ENCODE measurements around the gene COL8A2.

COL8A2 gene

DNA sequence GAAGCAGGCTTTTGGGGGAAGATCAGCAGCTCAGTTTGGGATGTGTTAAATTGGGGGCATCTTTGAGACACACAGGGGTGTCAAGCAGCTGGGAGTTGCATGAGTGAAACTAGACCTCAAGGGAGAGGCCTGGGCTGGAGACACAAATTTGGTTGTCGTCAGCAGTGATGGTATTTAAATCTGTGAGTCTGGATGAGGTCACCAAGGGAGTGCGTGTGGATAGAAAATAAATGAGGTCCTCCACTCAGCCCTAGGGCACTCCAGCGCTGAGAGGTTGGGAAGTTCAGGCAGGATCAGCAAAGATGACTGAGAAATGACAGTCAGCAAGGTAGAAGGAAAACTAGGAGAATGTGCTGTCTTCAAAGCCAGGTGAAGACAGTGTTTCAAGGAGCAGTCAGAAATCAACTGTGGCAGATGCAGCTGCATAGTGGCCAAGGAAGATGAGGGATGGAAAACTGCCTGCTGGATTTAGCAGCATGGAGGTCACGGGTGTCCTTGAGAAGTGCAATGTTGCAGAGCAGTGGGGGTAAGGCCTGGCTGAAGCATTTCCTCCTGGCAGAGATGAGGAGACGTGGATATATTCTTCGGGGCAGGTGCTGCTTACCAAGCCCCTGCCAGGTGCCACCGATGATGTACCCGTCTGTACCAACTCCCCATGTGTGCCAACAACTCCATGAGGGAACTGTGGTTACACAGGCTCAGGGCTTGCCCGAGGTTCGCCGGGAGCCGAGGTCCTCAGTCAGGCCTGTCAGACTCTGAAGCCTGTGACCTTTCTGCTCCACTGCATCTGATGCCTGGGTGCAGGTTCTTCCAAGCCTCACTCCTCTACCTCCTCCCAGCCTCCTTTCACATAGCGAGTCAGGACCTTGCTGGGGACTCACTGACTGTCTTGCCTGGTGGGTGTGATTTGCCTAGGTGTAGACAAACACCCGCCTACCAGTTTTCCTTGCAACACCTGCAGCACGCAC lies 42.2 kb upstream of the COL8A2 start:
- Histone ChIP-seq H2AFZ (ENCODE audit: low read length) (no peak overlapping the region), H3K4me3 (ENCODE audit: low read length, poor library complexity, severe bottlenecking) (no peak overlapping the region), H3K9ac (ENCODE audit: low read depth, low read length, poor library complexity, severe bottlenecking) (no peak overlapping the region), H3K36me3 (ENCODE audit: insufficient read depth, low read length) (peaks cover 24% of the 10 kb centered on the region; the same call in 1 of the 2 replicates), H3K79me2 (ENCODE audit: insufficient read depth, low read length) (peaks cover 81% of the 10 kb centered on the region), H3K27me3 (ENCODE audit: insufficient read depth, low read length, poor library complexity, severe bottlenecking) (no peaks in the 10 kb centered on the region), H3K9me2 (replicated peaks; ENCODE audit: low read depth, low read length) (no peaks in the 10 kb centered on the region), H3K9me3 (ENCODE audit: insufficient read depth, low read depth, low read length) (no peaks in the 10 kb centered on the region), H3K4me2 (ENCODE audit: low read depth, low read length, poor library complexity, severe bottlenecking) (no peak overlapping the region), H3F3A (ENCODE audit: low read depth) (no peaks in the 10 kb centered on the region), H4K20me1 (ENCODE audit: insufficient read depth, low read length, poor library complexity, severe bottlenecking) (peaks cover 42% of the 10 kb centered on the region), H3K4me1 (ENCODE audit: insufficient read depth, low read length, poor library complexity, severe bottlenecking) (peaks cover under 1% of the 10 kb centered on the region)
- TF ChIP-seq, protein P1, sequence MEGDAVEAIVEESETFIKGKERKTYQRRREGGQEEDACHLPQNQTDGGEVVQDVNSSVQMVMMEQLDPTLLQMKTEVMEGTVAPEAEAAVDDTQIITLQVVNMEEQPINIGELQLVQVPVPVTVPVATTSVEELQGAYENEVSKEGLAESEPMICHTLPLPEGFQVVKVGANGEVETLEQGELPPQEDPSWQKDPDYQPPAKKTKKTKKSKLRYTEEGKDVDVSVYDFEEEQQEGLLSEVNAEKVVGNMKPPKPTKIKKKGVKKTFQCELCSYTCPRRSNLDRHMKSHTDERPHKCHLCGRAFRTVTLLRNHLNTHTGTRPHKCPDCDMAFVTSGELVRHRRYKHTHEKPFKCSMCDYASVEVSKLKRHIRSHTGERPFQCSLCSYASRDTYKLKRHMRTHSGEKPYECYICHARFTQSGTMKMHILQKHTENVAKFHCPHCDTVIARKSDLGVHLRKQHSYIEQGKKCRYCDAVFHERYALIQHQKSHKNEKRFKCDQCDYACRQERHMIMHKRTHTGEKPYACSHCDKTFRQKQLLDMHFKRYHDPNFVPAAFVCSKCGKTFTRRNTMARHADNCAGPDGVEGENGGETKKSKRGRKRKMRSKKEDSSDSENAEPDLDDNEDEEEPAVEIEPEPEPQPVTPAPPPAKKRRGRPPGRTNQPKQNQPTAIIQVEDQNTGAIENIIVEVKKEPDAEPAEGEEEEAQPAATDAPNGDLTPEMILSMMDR (conservative IDR thresholded peaks at IDR 0.05; ENCODE audit: low read length), result no peak
- TF ChIP-seq EZH2phosphoT487 (IDR thresholded peaks at IDR 0.05; ENCODE audit: borderline replicate concordance), result no peak

DNA sequence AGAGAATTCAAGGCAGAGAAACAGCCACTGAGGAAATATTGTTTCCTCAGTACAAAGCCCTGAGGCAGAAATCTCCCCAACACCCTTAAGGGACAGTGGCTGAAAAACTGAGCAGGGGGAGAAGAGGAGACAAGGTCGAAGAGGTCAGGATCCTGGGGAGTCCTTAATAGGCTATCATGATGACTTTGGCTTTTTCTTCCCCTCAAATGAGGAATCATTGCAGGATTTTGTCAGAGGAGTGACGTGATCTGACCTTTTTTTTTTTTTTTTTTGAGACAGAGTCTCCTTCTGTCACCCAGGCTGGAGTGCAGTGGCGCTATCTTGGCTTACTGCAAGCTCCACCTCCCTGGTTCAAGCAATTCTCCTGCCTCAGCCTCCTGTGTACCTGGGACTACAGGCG lies 41.1 kb upstream of the COL8A2 start:
- no peak overlapping the region for H3K9ac ChIP-seq (ENCODE audit: low read depth, low read length, poor library complexity, severe bottlenecking)
- peaks cover 92% of the 10 kb centered on the region for H3K79me2 ChIP-seq (ENCODE audit: insufficient read depth, low read length)
- H3K27me3 ChIP-seq (ENCODE audit: insufficient read depth, low read length, poor library complexity, severe bottlenecking), result no peaks in the 10 kb centered on the region

DNA sequence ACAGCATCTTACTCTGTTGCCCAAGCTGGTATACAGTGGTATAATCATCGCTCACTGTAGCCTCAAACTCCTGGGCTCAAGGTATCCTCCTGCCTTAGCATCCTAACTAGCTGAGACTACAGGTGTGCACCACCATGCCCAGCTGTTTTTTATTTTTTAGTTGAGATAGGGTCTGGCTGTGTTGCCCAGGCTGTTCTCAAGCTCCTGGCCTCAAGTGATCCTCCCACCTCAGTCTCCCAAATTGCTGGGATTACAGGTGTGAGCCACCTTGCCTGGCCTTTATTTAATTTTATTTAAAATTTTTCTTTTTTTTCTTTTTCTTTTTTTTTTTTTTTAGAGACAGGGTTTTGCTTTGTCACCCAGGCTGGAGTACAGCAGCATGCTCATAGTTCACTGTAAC lies 40.1 kb upstream of the COL8A2 start:
- Histone ChIP-seq H3K36me3 (ENCODE audit: insufficient read depth, low read length) (peaks cover 6% of the 10 kb centered on the region; the same call in 1 of the 2 replicates), H3K27me3 (ENCODE audit: insufficient read depth, low read length, poor library complexity, severe bottlenecking) (no peaks in the 10 kb centered on the region), H3K79me2 (ENCODE audit: insufficient read depth, low read length) (peaks cover 93% of the 10 kb centered on the region), H3K4me2 (ENCODE audit: low read depth, low read length, poor library complexity, severe bottlenecking) (no peak overlapping the region), H3K9me3 (ENCODE audit: insufficient read depth, low read depth, low read length) (no peaks in the 10 kb centered on the region), H3F3A (ENCODE audit: low read depth) (no peaks in the 10 kb centered on the region), H3K4me3 (ENCODE audit: low read length, poor library complexity, severe bottlenecking) (no peak overlapping the region), H3K9me2 (replicated peaks; ENCODE audit: low read depth, low read length) (no peaks in the 10 kb centered on the region), H2AFZ (ENCODE audit: low read length) (no peak overlapping the region), H3K4me1 (ENCODE audit: insufficient read depth, low read length, poor library complexity, severe bottlenecking) (peaks cover 17% of the 10 kb centered on the region), H3K9ac (ENCODE audit: low read depth, low read length, poor library complexity, severe bottlenecking) (no peak overlapping the region), H4K20me1 (ENCODE audit: insufficient read depth, low read length, poor library complexity, severe bottlenecking) (peaks cover 54% of the 10 kb centered on the region)
- TF ChIP-seq EZH2phosphoT487 (IDR thresholded peaks at IDR 0.05; ENCODE audit: borderline replicate concordance), result no peak
- TF ChIP-seq, protein P1 (conservative IDR thresholded peaks at IDR 0.05; ENCODE audit: low read length), result no peak

More for the DNA sequence above, 41.1 kb upstream of the COL8A2 start:
- Histone ChIP-seq H2AFZ (ENCODE audit: low read length) (no peak overlapping the region), H3K4me2 (ENCODE audit: low read depth, low read length, poor library complexity, severe bottlenecking) (no peak overlapping the region), H4K20me1 (ENCODE audit: insufficient read depth, low read length, poor library complexity, severe bottlenecking) (peaks cover 53% of the 10 kb centered on the region), H3K36me3 (ENCODE audit: insufficient read depth, low read length) (peaks cover 13% of the 10 kb centered on the region; the same call in 1 of the 2 replicates), H3F3A (ENCODE audit: low read depth) (no peaks in the 10 kb centered on the region), H3K4me1 (ENCODE audit: insufficient read depth, low read length, poor library complexity, severe bottlenecking) (peaks cover 11% of the 10 kb centered on the region), H3K9me3 (ENCODE audit: insufficient read depth, low read depth, low read length) (no peaks in the 10 kb centered on the region), H3K9me2 (replicated peaks; ENCODE audit: low read depth, low read length) (no peaks in the 10 kb centered on the region), H3K4me3 (ENCODE audit: low read length, poor library complexity, severe bottlenecking) (no peak overlapping the region)
- no peak for TF ChIP-seq EZH2phosphoT487 (IDR thresholded peaks at IDR 0.05; ENCODE audit: borderline replicate concordance)
- TF ChIP-seq, protein P1 (conservative IDR thresholded peaks at IDR 0.05; ENCODE audit: low read length), result no peak
